ENCODE data around the gene ABLIM2.

The ABLIM2 gene

DNA sequence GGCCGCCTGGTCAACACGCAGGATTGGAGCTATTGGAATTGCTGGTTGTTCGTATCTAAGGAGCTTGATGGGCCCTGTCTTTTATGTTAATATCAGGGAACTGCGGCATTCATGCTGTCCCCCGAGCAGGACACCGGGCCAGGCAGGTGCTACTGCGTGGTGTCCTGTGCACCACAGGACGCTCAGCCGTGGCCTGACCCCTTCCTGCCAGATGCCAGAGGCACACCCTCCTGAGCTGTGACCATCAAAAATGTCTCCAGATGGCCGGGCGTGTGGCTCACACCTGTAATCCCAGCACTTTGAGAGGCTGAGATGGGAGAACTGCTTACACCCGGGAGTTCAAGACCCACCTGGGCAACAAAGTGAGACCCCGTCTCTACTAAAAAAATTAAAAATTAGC lies 32.1 kb downstream of the ABLIM2 start:
- no peaks in the 10 kb centered on the region for H3K4me1 ChIP-seq (ENCODE audit: control insufficient read depth in 2 of 2, insufficient read depth in 2 of 2, low read length in 2 of 2)
- H3K4me3 ChIP-seq (ENCODE audit: low read length in 2 of 2), result no peak overlapping the region
- H3K27me3 ChIP-seq (ENCODE audit: control insufficient read depth in 2 of 2, insufficient read depth in 2 of 2, low read length in 2 of 2), result no peaks in the 10 kb centered on the region
- H3K9ac ChIP-seq (ENCODE audit: low read depth in 1 of 2, low read length in 2 of 2), result no peak overlapping the region
- no peak overlapping the region for H3K27ac ChIP-seq (ENCODE audit: low read depth in 2 of 2, low read length in 2 of 2)
- H3K36me3 ChIP-seq (ENCODE audit: control insufficient read depth in 2 of 2, insufficient read depth in 2 of 2, low read length in 2 of 2), result no peaks in the 10 kb centered on the region
- H3K9me3 ChIP-seq (ENCODE audit: control insufficient read depth in 2 of 2, low read length in 2 of 2), result no peaks in the 10 kb centered on the region

DNA sequence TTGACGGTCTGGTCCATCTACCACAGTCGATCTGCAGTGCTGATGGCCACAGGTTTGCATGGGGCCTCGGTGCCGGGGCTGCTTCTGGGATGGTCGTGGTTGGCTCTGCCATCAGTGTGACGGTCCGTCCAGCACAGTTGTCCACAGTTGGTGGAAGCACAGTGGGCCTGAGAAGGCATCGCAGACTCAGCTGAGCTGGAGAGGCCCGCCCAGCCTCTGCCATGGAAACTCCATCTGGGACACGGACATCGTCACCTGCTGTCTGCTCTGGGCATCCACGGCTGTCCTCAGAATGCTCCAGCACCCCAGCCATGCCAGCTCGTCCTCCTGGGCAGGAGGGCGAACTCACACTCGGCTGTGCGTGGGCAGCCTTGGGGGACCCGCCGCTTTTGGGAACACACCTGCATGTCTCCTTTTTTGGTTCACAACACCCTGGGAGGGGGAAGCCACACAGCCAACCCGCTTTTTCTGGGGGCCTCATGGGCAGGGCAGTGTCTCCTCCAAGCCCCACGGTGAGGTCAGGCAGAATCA lies 33.0 kb downstream of the ABLIM2 start:
- Histone ChIP-seq H3K36me3 (ENCODE audit: control insufficient read depth in 2 of 2, insufficient read depth in 2 of 2, low read length in 2 of 2) (no peaks in the 10 kb centered on the region), H3K27me3 (ENCODE audit: control insufficient read depth in 2 of 2, insufficient read depth in 2 of 2, low read length in 2 of 2) (no peaks in the 10 kb centered on the region), H3K9ac (ENCODE audit: low read depth in 1 of 2, low read length in 2 of 2) (no peak overlapping the region), H3K27ac (ENCODE audit: low read depth in 2 of 2, low read length in 2 of 2) (no peak overlapping the region), H3K9me3 (ENCODE audit: control insufficient read depth in 2 of 2, low read length in 2 of 2) (no peaks in the 10 kb centered on the region), H3K4me3 (ENCODE audit: low read length in 2 of 2) (no peak overlapping the region), H3K4me1 (ENCODE audit: control insufficient read depth in 2 of 2, insufficient read depth in 2 of 2, low read length in 2 of 2) (no peaks in the 10 kb centered on the region)

DNA sequence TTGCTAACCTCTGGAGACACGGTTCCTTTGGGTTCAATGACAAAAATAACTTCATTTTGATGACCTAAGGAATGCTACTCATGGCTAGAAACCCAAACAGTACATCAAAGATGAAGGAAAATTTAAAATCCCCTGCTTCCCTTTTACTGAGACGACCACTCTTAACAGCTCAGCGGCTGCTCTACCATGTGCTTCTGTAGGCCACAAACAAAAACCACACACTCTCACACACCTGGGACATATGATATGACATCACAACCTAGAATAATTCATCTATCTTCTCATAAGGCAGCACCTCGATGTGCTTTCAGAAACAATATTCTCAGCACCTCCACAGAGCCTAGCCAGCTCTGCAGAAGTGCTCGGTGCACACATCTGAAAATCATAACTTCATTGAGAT lies 34.7 kb downstream of the ABLIM2 start:
- Histone ChIP-seq H3K36me3 (ENCODE audit: control insufficient read depth in 2 of 2, insufficient read depth in 2 of 2, low read length in 2 of 2) (no peaks in the 10 kb centered on the region), H3K4me3 (ENCODE audit: low read length in 2 of 2) (no peak overlapping the region), H3K9ac (ENCODE audit: low read depth in 1 of 2, low read length in 2 of 2) (no peak overlapping the region), H3K9me3 (ENCODE audit: control insufficient read depth in 2 of 2, low read length in 2 of 2) (no peaks in the 10 kb centered on the region), H3K27me3 (ENCODE audit: control insufficient read depth in 2 of 2, insufficient read depth in 2 of 2, low read length in 2 of 2) (no peaks in the 10 kb centered on the region), H3K4me1 (ENCODE audit: control insufficient read depth in 2 of 2, insufficient read depth in 2 of 2, low read length in 2 of 2) (no peaks in the 10 kb centered on the region), H3K27ac (ENCODE audit: low read depth in 2 of 2, low read length in 2 of 2) (no peak overlapping the region)

DNA sequence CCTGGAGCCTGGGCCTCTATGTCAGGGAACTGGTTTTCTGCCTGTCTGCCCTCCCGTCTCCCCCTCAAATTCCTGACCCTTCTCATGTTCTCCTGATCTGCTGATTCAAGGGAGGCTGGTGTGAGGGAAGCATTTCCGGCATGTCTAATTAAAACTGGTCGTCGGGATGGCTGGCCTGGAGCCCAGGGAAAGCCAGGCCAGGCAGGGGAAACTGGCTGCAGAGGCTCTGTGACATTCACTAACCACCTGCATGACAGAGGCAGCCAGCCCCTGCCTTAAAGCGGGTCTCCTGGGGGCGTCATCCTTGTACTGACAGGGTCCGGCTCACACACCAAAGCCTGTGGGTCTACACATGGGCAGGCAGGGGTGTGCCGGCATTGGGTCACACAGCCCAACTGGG lies 35.2 kb downstream of the ABLIM2 start:
- Histone ChIP-seq H3K4me3 (ENCODE audit: low read length in 2 of 2) (no peak overlapping the region), H3K9ac (ENCODE audit: low read depth in 1 of 2, low read length in 2 of 2) (no peak overlapping the region), H3K9me3 (ENCODE audit: control insufficient read depth in 2 of 2, low read length in 2 of 2) (no peaks in the 10 kb centered on the region), H3K4me1 (ENCODE audit: control insufficient read depth in 2 of 2, insufficient read depth in 2 of 2, low read length in 2 of 2) (no peaks in the 10 kb centered on the region), H3K36me3 (ENCODE audit: control insufficient read depth in 2 of 2, insufficient read depth in 2 of 2, low read length in 2 of 2) (no peaks in the 10 kb centered on the region), H3K27me3 (ENCODE audit: control insufficient read depth in 2 of 2, insufficient read depth in 2 of 2, low read length in 2 of 2) (no peaks in the 10 kb centered on the region), H3K27ac (ENCODE audit: low read depth in 2 of 2, low read length in 2 of 2) (no peak overlapping the region)

DNA sequence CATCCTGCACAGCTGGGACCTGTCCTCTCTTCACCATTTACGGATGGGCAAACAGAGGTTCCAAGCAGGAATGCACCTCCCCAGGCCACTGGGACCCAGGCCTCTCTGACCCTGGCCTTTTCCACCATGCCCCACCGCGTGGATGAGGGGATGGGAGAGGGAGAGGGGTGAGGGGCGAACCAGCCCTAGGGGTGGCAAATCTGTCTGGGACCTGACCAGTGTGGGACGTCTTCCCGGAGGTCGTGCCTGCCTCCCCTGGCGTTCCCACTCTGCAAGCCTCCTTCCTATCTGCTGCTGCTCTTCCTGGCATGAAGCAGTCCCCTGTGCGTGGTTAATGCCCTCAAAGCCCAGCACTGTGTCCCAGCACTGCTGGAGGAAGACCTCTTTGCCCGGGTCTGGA lies 35.9 kb downstream of the ABLIM2 start:
- Histone ChIP-seq H3K36me3 (ENCODE audit: control insufficient read depth in 2 of 2, insufficient read depth in 2 of 2, low read length in 2 of 2) (no peaks in the 10 kb centered on the region), H3K9me3 (ENCODE audit: control insufficient read depth in 2 of 2, low read length in 2 of 2) (no peaks in the 10 kb centered on the region), H3K4me1 (ENCODE audit: control insufficient read depth in 2 of 2, insufficient read depth in 2 of 2, low read length in 2 of 2) (peaks cover 1% of the 10 kb centered on the region in 2 donors), H3K4me3 (ENCODE audit: low read length in 2 of 2) (no peak overlapping the region), H3K27ac (ENCODE audit: low read depth in 2 of 2, low read length in 2 of 2) (no peak overlapping the region), H3K9ac (ENCODE audit: low read depth in 1 of 2, low read length in 2 of 2) (no peak overlapping the region), H3K27me3 (ENCODE audit: control insufficient read depth in 2 of 2, insufficient read depth in 2 of 2, low read length in 2 of 2) (no peaks in the 10 kb centered on the region)

DNA sequence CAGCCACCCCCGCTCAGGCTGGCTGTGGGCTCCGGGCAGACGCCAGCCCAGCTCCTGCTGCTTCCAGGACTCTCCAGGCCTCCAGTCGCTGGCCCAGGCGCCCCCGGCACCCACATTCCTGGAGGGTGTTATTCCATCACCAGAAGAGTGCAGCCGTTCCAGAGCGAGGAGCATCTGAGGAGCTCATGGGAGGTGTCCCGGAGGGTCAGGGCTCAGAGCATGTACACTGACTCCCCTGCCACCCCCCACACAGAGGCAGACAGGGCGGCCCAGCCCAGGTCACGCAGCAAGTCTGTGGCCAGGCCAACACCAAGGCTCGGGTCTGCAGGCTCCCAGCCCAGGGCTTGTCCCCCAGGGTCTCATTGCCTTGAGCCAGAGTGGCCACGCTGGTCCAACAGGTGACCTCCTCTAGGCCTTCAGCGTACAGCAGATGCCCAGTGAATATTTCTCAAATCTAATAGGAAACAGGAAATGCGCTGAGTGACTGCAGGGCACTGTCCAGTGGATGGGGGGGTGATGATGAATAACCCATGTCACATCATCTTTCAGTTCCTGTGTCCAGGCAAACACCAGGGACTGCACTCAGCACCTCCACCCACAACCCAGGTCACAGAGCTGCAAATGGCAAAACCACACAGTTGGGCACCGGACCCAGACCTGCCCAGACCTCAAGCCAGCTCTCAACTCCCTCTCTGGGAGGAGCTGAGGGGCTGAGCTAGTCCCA lies 37.2 kb downstream of the ABLIM2 start:
- no peak overlapping the region for H3K4me3 ChIP-seq (ENCODE audit: low read length in 2 of 2)
- H3K9ac ChIP-seq (ENCODE audit: low read depth in 1 of 2, low read length in 2 of 2), result no peak overlapping the region
- H3K27me3 ChIP-seq (ENCODE audit: control insufficient read depth in 2 of 2, insufficient read depth in 2 of 2, low read length in 2 of 2), result no peaks in the 10 kb centered on the region
- H3K36me3 ChIP-seq (ENCODE audit: control insufficient read depth in 2 of 2, insufficient read depth in 2 of 2, low read length in 2 of 2), result no peaks in the 10 kb centered on the region
- H3K4me1 ChIP-seq (ENCODE audit: control insufficient read depth in 2 of 2, insufficient read depth in 2 of 2, low read length in 2 of 2), result peaks cover 4 to 6% of the 10 kb centered on the region in 2 donors
- H3K27ac ChIP-seq (ENCODE audit: low read depth in 2 of 2, low read length in 2 of 2), result no peak overlapping the region
- no peaks in the 10 kb centered on the region for H3K9me3 ChIP-seq (ENCODE audit: control insufficient read depth in 2 of 2, low read length in 2 of 2)

DNA sequence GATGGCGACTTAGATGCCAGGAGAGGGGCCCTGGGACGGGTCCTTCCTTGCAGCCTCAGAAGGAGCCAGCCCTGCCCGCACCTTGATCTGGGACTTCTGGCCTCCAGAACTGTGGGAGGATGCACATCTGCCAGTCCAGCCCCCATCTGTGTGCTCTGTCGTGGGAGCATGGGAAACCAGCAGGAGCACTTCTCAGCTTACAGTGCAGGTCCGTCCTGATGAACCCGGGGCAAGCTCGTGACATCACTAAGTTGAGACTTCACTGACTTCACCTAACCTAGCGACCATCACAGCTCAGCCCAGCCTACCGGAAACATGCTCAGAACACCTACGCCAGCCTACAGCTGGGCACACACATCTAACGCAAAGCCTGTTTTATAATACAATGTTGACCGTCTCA lies 38.1 kb downstream of the ABLIM2 start:
- peaks cover 4 to 6% of the 10 kb centered on the region in 2 donors for H3K4me1 ChIP-seq (ENCODE audit: control insufficient read depth in 2 of 2, insufficient read depth in 2 of 2, low read length in 2 of 2)
- no peaks in the 10 kb centered on the region for H3K9me3 ChIP-seq (ENCODE audit: control insufficient read depth in 2 of 2, low read length in 2 of 2)
- no peak overlapping the region for H3K9ac ChIP-seq (ENCODE audit: low read depth in 1 of 2, low read length in 2 of 2)
- H3K27ac ChIP-seq (ENCODE audit: low read depth in 2 of 2, low read length in 2 of 2), result no peak overlapping the region
- H3K27me3 ChIP-seq (ENCODE audit: control insufficient read depth in 2 of 2, insufficient read depth in 2 of 2, low read length in 2 of 2), result no peaks in the 10 kb centered on the region
- no peaks in the 10 kb centered on the region for H3K36me3 ChIP-seq (ENCODE audit: control insufficient read depth in 2 of 2, insufficient read depth in 2 of 2, low read length in 2 of 2)
- H3K4me3 ChIP-seq (ENCODE audit: low read length in 2 of 2), result no peak overlapping the region

DNA sequence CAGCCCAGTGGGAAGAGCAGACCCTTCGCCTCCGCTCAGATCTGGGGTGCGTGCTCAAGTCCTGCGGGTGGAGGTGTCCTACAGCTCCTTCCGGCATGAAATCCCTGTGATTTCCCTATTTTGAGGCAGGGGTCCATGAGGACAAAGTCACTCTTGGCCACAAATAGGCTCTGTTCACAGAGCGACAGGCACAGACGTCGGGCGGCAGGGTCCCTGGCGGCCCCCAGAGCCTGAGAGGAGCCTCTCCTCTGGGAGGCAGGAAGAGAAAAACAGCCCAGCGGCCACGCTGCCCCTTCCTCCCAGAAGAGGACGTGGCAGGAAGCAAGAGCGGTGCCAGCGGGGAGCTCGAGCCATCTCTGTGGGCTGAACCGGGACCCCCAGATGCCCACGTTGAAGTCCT lies 38.7 kb downstream of the ABLIM2 start:
- peaks cover 6 to 9% of the 10 kb centered on the region in 2 donors for H3K4me1 ChIP-seq (ENCODE audit: control insufficient read depth in 2 of 2, insufficient read depth in 2 of 2, low read length in 2 of 2)
- no peak overlapping the region for H3K9ac ChIP-seq (ENCODE audit: low read depth in 1 of 2, low read length in 2 of 2)
- H3K27ac ChIP-seq (ENCODE audit: low read depth in 2 of 2, low read length in 2 of 2), result no peak overlapping the region

DNA sequence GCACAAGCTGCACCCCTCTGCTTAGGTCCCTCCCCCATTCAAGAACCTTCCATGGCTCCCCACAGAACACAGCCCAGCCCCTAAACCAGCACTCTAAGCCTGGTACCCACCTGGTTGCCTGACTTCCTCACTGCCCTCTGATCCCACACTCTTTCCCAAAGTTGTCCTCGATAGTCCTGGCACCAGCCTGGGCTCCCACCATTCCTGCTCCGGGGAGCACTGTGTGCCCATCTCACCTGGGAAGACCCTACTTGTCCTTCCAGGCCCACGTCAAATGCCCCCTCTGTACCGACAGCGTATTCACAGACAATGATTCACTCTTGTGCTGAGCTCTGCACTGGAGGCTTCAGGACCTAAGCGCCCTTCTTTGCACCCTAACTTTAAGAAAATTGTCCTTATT lies 40.1 kb downstream of the ABLIM2 start:
- Histone ChIP-seq H3K9me3 (ENCODE audit: control insufficient read depth in 2 of 2, low read length in 2 of 2) (no peaks in the 10 kb centered on the region), H3K36me3 (ENCODE audit: control insufficient read depth in 2 of 2, insufficient read depth in 2 of 2, low read length in 2 of 2) (no peaks in the 10 kb centered on the region), H3K27me3 (ENCODE audit: control insufficient read depth in 2 of 2, insufficient read depth in 2 of 2, low read length in 2 of 2) (no peaks in the 10 kb centered on the region), H3K4me3 (ENCODE audit: low read length in 2 of 2) (no peak overlapping the region), H3K4me1 (ENCODE audit: control insufficient read depth in 2 of 2, insufficient read depth in 2 of 2, low read length in 2 of 2) (peaks cover 19 to 23% of the 10 kb centered on the region in 2 donors), H3K27ac (ENCODE audit: low read depth in 2 of 2, low read length in 2 of 2) (no peak overlapping the region), H3K9ac (ENCODE audit: low read depth in 1 of 2, low read length in 2 of 2) (no peak overlapping the region)

More for the DNA sequence above, 38.7 kb downstream of the ABLIM2 start:
- H3K4me3 ChIP-seq (ENCODE audit: low read length in 2 of 2), result no peak overlapping the region
- H3K36me3 ChIP-seq (ENCODE audit: control insufficient read depth in 2 of 2, insufficient read depth in 2 of 2, low read length in 2 of 2), result no peaks in the 10 kb centered on the region
- H3K27me3 ChIP-seq (ENCODE audit: control insufficient read depth in 2 of 2, insufficient read depth in 2 of 2, low read length in 2 of 2), result no peaks in the 10 kb centered on the region
- no peaks in the 10 kb centered on the region for H3K9me3 ChIP-seq (ENCODE audit: control insufficient read depth in 2 of 2, low read length in 2 of 2)

DNA sequence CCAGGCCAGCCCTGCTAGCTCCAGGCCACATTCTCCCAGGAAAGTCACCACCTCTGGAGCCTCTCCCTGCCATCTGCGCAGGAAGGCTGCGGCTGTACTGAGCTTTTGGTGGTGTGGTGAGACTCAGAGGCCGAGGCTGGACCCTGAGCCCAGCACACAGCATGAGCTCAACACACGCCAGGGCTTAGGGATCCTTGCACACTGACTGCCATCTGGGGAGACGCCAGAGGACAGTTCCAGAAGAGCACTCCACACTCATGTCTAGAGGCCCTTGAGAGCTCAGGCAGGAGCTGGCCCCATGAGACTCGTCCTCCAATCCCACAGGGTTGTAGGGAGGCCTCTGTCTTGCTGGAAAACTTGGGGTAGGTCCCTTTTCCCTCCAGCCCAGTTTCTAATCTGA lies 40.6 kb downstream of the ABLIM2 start:
- Histone ChIP-seq H3K27me3 (ENCODE audit: control insufficient read depth in 2 of 2, insufficient read depth in 2 of 2, low read length in 2 of 2) (no peaks in the 10 kb centered on the region), H3K9ac (ENCODE audit: low read depth in 1 of 2, low read length in 2 of 2) (no peak overlapping the region), H3K36me3 (ENCODE audit: control insufficient read depth in 2 of 2, insufficient read depth in 2 of 2, low read length in 2 of 2) (no peaks in the 10 kb centered on the region), H3K27ac (ENCODE audit: low read depth in 2 of 2, low read length in 2 of 2) (no peak overlapping the region), H3K4me3 (ENCODE audit: low read length in 2 of 2) (no peak overlapping the region), H3K4me1 (ENCODE audit: control insufficient read depth in 2 of 2, insufficient read depth in 2 of 2, low read length in 2 of 2) (peaks cover 21 to 28% of the 10 kb centered on the region in 2 donors), H3K9me3 (ENCODE audit: control insufficient read depth in 2 of 2, low read length in 2 of 2) (no peaks in the 10 kb centered on the region)

Data from mucosa of rectum (tissue), 2 donors.